Right cardiac atrium (tissue), 5 donors: ENCODE results near the gene BCAS1. TPM values are rescaled to one million over a fixed set of nuclear protein-coding genes. Genes with fewer than 3 reads are reported as not detected.

Experiments
- ATAC-seq, 2 donors: fragments of 200-7000 bp; cut with Tn5 transposase; one replicate each; pipeline versions ENCODE4 v1.8.0 to v1.9.1; 2020; ENCODE audit warnings: moderate library complexity in 2 of 2, mild to moderate bottlenecking in 1 of 2
- DNase-seq, 3 donors: peaks; one replicate each; pipeline ENCODE4 v3.0.0-alpha.2; 2020
- H3K27ac ChIP-seq: one replicate; pipeline ENCODE4 v1.5.1; 2013; ENCODE audit warnings: mild to moderate bottlenecking, low read length, control low read depth, moderate library complexity
- H3K27me3 ChIP-seq: one replicate; pipeline ENCODE4 v1.6.1; 2013; ENCODE audit not compliant: control insufficient read depth, insufficient read depth
- H3K4me1 ChIP-seq: one replicate; pipeline ENCODE4 v1.6.1; 2013; ENCODE audit warnings: low read length; ENCODE audit not compliant: control insufficient read depth, insufficient read depth
- H3K4me3 ChIP-seq: one replicate; pipeline ENCODE4 v1.5.1; 2013; ENCODE audit warnings: low read length, control low read depth
- H3K9me3 ChIP-seq: one replicate; pipeline ENCODE4 v1.6.1; 2013; ENCODE audit warnings: low read length; ENCODE audit not compliant: control insufficient read depth
- WGBS: extraction: QIAGEN DNeasy Blood & Tissue Kit; methylation state at CpG from one replicate; pipeline ENCODE4 v1.1.7; 2013; 5-methylcytosine and 5-hydroxymethylcytosine counted together
- intact Hi-C, 4 donors: fragments of 100-400 bp; cut with DNase I; formaldehyde crosslinking; loops; one replicate each; pipeline versions ENCODE4 v1.11.0 to v1.14.0; 2022 to 2023
- polyA plus RNA-seq: library from polyadenylated mRNA; stranded (reverse); fragments of 200-250 nt; gene quantifications from one replicate; pipeline ENCODE4 v1.2.3, GENCODE V29; 2013
- total RNA-seq, 4 donors: library from RNA; stranded (reverse); fragmentation: NEBNext Ultra II Directional; extraction: Animal tissue kit (Norgen Biotek cat#: 25700); gene quantifications; one replicate each; pipeline ENCODE4 v1.2.1, GENCODE V29; 2021
- donor health status: healthy with polysubstance abuse.
- donor health status: DM: no; HTN: yes; CAD: no.
- donor health status: DM: no; HTN: no; CAD: no.
- donor health status: DM: no; HTN: yes; CAD: no; lungs with severe emphysema.
- donor health status: DM: yes; HTN: yes; CAD: no.

Gene BCAS1
- total and polyA plus RNA-seq, 5 donors, result 0.18 TPM; not detected in 3

DNA sequence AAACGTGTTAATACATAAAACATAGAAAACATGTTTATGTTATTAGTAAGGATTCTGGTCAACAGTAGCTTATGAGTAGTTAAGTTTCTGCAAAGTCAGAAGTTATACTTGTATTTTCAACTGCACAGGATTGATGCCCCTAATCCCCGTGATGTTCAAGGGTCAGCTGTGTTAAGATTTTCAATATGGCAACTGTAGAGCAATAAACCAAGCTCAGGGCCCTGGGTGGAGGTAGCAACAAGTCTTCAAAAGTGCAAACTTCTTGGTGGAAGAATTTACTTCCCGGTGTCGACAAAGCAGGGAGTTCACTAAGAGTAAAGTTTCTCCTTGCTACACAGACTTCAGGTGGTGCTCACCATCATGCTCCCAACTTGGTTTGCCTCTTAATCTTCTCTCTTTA, 4.1 kb upstream of the BCAS1 start:
- Histone ChIP-seq H3K27me3 (no peaks in the 10 kb centered on the region), H3K4me3 (no peak overlapping the region), H3K4me1 (no peaks in the 10 kb centered on the region), H3K27ac (no peak overlapping the region), H3K9me3 (no peaks in the 10 kb centered on the region)
- ATAC-seq (no peak), DNase-seq (no peak)
- intact Hi-C loops, result no loop called here
- 81% methylated on average over 4 of the region's 4 CpGs for WGBS

DNA sequence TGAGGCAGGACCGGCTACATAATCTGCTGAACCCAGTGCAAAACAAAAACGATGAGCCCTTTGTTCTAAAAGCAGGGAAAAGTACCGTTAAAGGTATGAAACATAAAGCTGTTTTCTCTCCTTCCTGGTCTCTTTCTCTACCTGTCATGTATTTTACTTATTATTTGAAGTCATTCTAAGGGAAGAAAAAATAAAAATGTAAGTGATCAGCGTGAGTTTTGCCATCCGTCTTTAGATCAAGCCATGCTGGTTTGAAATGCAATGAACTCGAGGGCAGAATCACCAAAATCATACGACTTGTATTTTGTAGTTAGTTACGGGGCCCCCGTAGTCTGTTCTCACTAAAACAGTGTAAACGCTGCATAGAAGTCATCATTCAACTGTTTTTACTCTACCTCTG, 2.9 kb upstream of the BCAS1 start:
- WGBS, result 84% methylated on average over 10 of the region's 10 CpGs
- DNase-seq (no peak), ATAC-seq (no peak)
- intact Hi-C loops, result no loop called here
- H3K9me3 ChIP-seq, result no peaks in the 10 kb centered on the region
- no peaks in the 10 kb centered on the region for H3K27me3 ChIP-seq
- H3K27ac ChIP-seq, result no peak overlapping the region
- no peaks in the 10 kb centered on the region for H3K4me1 ChIP-seq
- no peak overlapping the region for H3K4me3 ChIP-seq

DNA sequence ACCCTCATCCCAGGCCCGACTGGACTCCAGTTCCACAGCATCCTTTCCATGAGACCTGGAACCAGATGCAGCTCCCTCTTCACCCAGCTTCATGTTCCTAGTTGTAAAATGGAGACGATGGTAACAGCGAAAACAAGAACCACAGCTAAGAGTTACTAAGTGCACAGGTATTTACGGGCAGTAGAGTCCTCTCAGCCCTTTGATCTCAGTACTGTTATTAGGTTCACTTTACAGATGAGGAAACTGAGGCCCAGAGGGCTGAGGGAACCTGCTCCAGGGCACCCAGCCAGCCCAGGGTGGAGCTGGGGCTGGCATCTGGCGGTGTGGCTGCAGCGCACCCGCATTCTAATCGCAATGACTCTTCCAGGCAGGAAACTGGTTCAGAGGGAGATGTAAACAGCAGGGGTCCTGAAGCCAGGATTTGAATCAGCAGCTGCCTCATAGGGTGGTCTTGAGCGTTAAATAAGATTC, 858 bp downstream of the BCAS1 start:
- no peak for DNase-seq
- Histone ChIP-seq H3K27me3 (no peaks in the 10 kb centered on the region), H3K4me3 (no peak overlapping the region), H3K9me3 (no peaks in the 10 kb centered on the region), H3K4me1 (no peaks in the 10 kb centered on the region), H3K27ac (no peak overlapping the region)
- WGBS, result 80% methylated on average over 9 of the region's 9 CpGs
- ATAC-seq, result no peak
- intact Hi-C loops, result loop anchor here in 3 of 4 donors (10.0 kb wide), 3 partner anchors 115 to 495 kb away; no protein-coding TSS in a partner anchor

DNA sequence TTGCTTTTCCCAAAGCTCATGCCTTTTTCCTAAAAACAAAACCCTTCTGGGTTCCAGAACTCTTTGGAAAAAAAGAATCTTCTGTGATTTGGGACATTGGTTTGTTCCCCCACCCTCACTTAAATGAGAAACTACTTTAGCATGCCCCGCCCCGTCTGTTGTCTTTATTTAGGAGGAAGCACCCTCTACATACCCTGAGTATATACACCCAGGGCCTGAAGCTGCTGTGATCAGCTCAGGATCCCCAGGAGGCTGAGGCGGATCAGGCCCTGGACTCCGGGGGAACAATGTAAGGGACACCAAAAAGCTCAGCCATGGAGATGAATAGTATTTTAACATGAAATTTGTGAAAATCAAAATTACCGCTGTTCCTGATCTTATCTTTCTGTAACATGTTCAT, 1.4 kb downstream of the BCAS1 start:
- ATAC-seq, result no peak
- no peak for DNase-seq
- Histone ChIP-seq H3K9me3 (no peaks in the 10 kb centered on the region), H3K27me3 (no peaks in the 10 kb centered on the region), H3K27ac (no peak overlapping the region), H3K4me3 (no peak overlapping the region), H3K4me1 (no peaks in the 10 kb centered on the region)
- intact Hi-C loops, result loop anchor here in 3 of 4 donors (10.0 kb wide), 3 partner anchors 114 to 494 kb away; no protein-coding TSS in a partner anchor
- WGBS, result 91% methylated on average over 5 of the region's 5 CpGs

DNA sequence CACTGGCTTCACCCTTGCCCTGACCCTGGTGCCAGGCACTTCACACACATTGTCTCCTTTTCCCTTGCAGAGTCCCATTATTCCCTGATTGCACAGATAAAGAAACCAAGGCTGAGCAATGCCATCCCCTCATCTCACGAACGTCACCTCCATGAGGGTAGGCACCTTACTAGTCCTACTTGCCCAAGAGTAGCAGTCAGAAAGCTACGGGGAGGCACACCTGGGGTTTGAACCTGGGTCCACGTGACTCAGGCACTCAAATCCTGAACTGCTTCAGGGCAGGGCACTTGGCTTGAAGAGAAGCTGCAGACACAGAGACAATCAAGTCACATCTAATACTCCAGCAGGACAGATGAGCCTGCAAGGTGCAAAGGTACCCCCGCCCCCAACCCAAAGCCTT, 1.9 kb downstream of the BCAS1 start:
- no peak for DNase-seq
- 67% methylated on average over 5 of the region's 5 CpGs for WGBS
- Histone ChIP-seq H3K4me3 (no peak overlapping the region), H3K4me1 (no peaks in the 10 kb centered on the region), H3K9me3 (no peaks in the 10 kb centered on the region), H3K27me3 (no peaks in the 10 kb centered on the region), H3K27ac (no peak overlapping the region)
- intact Hi-C loops, result loop anchor here in 3 of 4 donors (10.0 kb wide), 3 partner anchors 114 to 494 kb away; no protein-coding TSS in a partner anchor
- no peak for ATAC-seq

DNA sequence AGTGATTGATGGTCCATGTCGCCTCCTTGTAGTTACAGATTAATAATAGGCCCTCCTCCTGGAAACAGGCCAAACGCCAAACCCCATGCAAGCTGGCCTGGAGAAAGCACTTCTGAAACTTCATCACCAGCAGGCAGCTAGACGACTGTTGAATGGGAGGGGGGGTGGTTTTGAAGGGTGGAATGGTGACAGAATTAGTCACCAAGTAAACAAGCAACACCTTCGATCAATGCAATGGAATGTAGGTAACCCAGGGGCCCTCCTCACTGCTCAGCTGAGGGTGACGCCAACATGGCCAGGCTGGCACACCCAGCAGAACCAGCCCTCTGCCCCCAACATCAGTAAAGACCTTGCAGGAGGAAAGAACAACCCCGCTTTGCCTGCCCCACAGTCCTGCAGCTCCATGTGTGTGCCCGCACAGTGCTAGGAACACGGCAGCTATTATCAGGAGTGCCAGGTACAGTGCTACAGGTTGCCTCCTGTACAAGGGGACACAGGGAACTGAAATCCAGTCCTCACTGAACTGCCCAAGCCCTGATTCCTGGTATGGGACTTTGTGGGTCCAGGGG, 2.7 kb downstream of the BCAS1 start:
- peak; percentile 41 to 78 for ATAC-seq
- Histone ChIP-seq H3K27me3 (no peaks in the 10 kb centered on the region), H3K9me3 (no peaks in the 10 kb centered on the region), H3K27ac (no peak overlapping the region), H3K4me3 (no peak overlapping the region), H3K4me1 (no peaks in the 10 kb centered on the region)
- intact Hi-C loops, result loop anchor here in 3 of 4 donors (10.0 kb wide), 3 partner anchors 113 to 493 kb away; no protein-coding TSS in a partner anchor
- DNase-seq, result peak in 2 of 3 donors; percentile 63 to 74
- 45% methylated on average over 8 of the region's 8 CpGs for WGBS

DNA sequence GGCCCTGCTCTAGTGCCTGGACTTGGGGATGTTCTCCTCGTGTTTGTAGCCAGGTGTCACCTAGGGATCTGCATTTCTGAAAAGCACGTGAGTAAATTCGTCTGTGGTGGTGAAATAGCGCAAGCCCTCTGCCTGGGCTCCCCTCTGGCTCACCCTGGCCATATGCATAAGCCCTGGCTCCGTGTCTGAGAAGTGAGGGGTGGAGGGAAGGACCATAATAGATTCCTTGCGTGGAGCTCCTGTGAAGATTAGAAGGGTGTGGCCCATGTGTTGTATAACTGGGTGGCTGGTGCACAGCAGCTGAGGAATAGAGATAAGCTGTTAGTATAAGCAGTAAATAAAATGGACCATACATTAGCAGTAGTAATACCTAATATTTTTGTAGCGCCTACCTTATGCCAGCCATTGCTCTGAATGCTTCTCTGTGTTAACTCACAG, 4.8 kb downstream of the BCAS1 start:
- no peaks in the 10 kb centered on the region for H3K9me3 ChIP-seq
- H3K4me1 ChIP-seq, result no peaks in the 10 kb centered on the region
- ATAC-seq (no peak), DNase-seq (no peak)
- H3K27ac ChIP-seq, result no peak overlapping the region
- intact Hi-C loops, result loop anchor here in 3 of 4 donors (10.0 kb wide), 3 partner anchors 111 to 491 kb away; no protein-coding TSS in a partner anchor
- H3K27me3 ChIP-seq, result no peaks in the 10 kb centered on the region
- no peak overlapping the region for H3K4me3 ChIP-seq
- 51% methylated on average over 7 of the region's 7 CpGs for WGBS

DNA sequence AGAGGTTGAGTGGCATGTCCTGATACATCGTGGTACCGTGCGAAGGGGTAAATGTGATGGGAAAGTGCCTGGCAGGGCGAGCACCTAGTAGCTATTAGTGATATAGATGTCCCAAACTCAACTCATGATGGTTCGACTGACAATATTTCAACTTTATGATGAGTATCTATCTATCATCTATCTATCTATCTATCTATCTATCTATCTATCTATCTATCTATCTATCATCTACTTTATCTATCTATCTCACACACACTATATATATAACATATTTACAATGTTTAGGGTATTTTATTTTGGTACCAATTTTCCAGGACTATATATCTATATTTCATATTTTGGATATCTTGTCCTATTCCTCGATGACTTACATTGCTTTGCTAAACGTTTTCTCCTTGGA, 5.5 kb downstream of the BCAS1 start:
- H3K27ac ChIP-seq, result no peak overlapping the region
- WGBS, result 71% methylated on average over 7 of the region's 7 CpGs
- no peak overlapping the region for H3K4me3 ChIP-seq
- H3K9me3 ChIP-seq, result no peaks in the 10 kb centered on the region
- no peaks in the 10 kb centered on the region for H3K4me1 ChIP-seq
- H3K27me3 ChIP-seq, result no peaks in the 10 kb centered on the region
- intact Hi-C loops, result loop anchor here in 3 of 4 donors (10.0 kb wide), 3 partner anchors 110 to 490 kb away; no protein-coding TSS in a partner anchor
- ATAC-seq (no peak), DNase-seq (no peak)

DNA sequence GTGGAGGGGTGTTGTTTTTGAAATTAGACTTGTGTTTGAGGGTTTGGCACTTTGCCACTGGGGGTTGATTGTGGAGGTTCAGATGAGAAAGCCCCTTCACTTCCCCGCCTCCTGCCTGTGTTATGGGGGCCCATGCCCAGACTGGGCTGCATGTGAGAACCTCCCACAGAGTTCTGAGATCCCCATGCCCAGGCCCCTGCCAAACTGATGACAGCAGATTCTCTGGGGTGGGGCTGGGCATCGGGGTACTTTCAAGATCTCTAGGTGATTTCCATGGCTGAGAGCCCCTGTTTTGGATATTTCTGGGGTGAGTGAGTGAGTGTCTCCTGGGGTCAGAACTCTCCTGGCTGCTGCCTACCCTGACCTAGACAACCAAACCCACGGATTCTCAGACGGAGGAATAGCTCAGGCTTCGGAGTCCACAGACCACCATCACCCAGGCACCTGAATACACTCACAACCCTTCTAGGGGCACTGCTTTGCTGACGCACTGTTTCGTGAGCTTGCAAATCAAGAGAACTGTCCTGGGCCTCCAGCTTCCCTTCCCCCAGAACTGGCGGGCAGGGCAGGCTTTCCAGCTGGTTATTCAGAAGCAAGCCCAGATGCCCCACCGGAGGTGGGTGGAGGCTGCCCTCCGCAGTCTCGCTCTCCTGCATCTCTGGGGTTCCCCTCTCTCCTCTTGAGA, 6.3 kb downstream of the BCAS1 start:
- DNase-seq (no peak), ATAC-seq (no peak)
- intact Hi-C loops, result loop anchor here in 3 of 4 donors (10.0 kb wide), 3 partner anchors 109 to 489 kb away; no protein-coding TSS in a partner anchor
- Histone ChIP-seq H3K9me3 (no peaks in the 10 kb centered on the region), H3K4me1 (no peaks in the 10 kb centered on the region), H3K27me3 (no peaks in the 10 kb centered on the region), H3K27ac (no peak overlapping the region), H3K4me3 (no peak overlapping the region)
- 73% methylated on average over 11 of the region's 11 CpGs for WGBS

DNA sequence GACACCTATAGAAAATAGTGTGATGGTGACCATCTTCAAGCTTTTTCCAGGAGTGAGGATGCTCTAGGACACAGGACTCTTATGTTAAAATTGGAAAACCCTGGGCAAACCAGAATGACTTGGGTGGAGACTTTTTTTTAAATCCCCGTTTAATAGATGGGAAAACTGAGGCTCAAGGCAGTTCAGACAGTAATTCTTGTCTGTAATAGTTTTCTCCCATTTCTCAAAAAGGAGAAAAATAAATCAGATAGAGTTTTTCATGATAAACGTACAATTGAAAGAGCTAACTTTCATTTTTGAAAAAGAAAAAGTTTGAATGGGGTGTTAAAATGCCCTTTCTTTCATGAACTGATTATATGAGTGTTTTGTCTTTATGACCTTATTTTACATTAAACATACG, 6.8 kb downstream of the BCAS1 start:
- Histone ChIP-seq H3K27ac (no peak overlapping the region), H3K9me3 (no peaks in the 10 kb centered on the region), H3K27me3 (no peaks in the 10 kb centered on the region), H3K4me1 (no peaks in the 10 kb centered on the region), H3K4me3 (no peak overlapping the region)
- intact Hi-C loops, result loop anchor here in 3 of 4 donors (10.0 kb wide), 3 partner anchors 109 to 489 kb away; no protein-coding TSS in a partner anchor
- 66% methylated on average over 3 of the region's 3 CpGs for WGBS
- ATAC-seq (no peak), DNase-seq (no peak)

DNA sequence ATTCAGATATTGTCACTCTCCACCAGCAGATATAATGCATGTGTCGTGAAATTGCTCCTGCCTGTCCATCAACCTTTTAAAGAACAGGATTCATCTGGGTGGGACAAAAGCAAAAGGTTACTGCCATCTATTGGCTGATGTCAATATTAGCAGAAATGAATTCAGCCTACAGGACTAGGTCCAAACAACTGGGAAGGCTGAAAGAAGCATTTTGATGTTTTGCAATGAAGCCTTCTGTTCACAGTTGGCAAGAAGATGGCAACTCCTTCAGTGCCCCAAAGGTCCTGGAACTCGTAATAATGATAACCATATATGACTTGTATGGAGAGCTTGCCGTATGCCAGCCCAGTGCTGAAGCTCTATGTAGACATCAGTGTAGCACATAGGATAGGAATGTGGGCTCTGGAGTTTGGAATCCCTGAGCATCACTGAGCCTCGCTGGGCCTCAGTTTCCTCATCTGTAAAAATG, 7.5 kb downstream of the BCAS1 start:
- H3K27ac ChIP-seq, result no peak overlapping the region
- 26% methylated on average over 4 of the region's 4 CpGs for WGBS
- peak; percentile 44 to 80 for ATAC-seq

More for the DNA sequence above, 7.5 kb downstream of the BCAS1 start:
- DNase-seq, result no peak
- Histone ChIP-seq H3K4me1 (no peaks in the 10 kb centered on the region), H3K9me3 (no peaks in the 10 kb centered on the region), H3K4me3 (no peak overlapping the region), H3K27me3 (no peaks in the 10 kb centered on the region)
- intact Hi-C loops, result loop anchor here in 3 of 4 donors (10.0 kb wide), 3 partner anchors 108 to 488 kb away; no protein-coding TSS in a partner anchor
